NT2/D1 (cell line): Measurements from ENCODE around the gene ENTHD1.

ENCODE experiments used
- DNase-seq: peaks from one replicate; pipeline ENCODE4 v3.0.0-alpha.2; 2011; ENCODE audit warnings: low read depth, low spot score
- H3K27me3 ChIP-seq: 2 replicates; pipeline ENCODE4 v1.6.0; 2011; ENCODE audit warnings: mild to moderate bottlenecking; ENCODE audit not compliant: insufficient read length, insufficient read depth
- H3K36me3 ChIP-seq: 2 replicates; pipeline ENCODE4 v1.6.1; 2011; ENCODE audit warnings: mild to moderate bottlenecking, low read length, mixed read lengths; ENCODE audit not compliant: insufficient read depth, insufficient read length
- H3K4me1 ChIP-seq: 2 replicates; pipeline ENCODE4 v1.5.1; 2011; ENCODE audit not compliant: insufficient read depth, insufficient read length
- H3K4me3 ChIP-seq: 2 replicates; pipeline ENCODE4 v1.5.1; 2011; ENCODE audit warnings: low read depth; ENCODE audit not compliant: insufficient read length
- H3K9ac ChIP-seq: 2 replicates; pipeline ENCODE4 v1.6.0; 2011; ENCODE audit warnings: low read depth; ENCODE audit not compliant: insufficient read length
- H3K9me3 ChIP-seq: 2 replicates; pipeline ENCODE4 v1.5.1; 2011; ENCODE audit warnings: mild to moderate bottlenecking, low read length; ENCODE audit not compliant: insufficient read depth
- SUZ12 ChIP-seq: IDR thresholded peaks from 2 replicates; pipeline ENCODE4 v1.6.1; 2011; ENCODE audit not compliant: insufficient read length, insufficient read depth; ENCODE audit errors: extremely low read depth
- YY1 ChIP-seq: IDR thresholded peaks from 2 replicates; pipeline ENCODE4 v1.6.1; 2011; ENCODE audit not compliant: insufficient read length, insufficient read depth
- ZNF274 ChIP-seq: IDR thresholded peaks from 2 replicates; pipeline ENCODE4 v1.6.1; 2011; ENCODE audit warnings: mild to moderate bottlenecking, low read depth, low read length

ENTHD1 gene

DNA sequence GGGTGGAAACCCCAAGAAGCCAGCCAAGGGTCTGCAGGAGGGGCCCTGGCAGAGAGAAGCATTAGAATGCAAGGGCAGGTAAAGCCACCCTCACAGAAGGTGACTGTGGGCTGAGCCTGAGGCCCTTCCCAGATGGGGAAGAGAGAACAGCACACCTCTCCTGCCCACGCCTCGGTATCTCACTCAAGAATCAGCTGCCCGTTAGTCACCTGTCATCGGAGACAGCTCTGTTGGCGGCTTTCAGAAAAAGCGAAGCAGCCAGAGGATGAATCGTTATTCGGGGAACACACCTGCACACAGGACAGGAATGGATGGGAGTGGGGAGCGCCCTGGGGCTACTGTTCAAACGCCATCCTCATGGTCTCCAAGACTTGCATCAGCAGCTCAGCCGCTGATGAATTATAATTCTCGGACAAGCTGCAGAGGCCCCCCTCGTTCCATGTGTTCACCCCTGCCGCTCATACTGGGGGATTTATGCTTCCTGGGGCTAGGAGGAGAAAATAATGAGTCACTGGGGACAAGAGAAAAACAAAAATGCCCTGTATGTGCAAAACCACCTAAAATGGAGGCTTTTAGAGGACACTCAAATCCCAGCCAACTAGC is 45.0 kb upstream of the ENTHD1 start:
- Histone ChIP-seq H3K9ac (no peak overlapping the region), H3K4me1 (no peaks in the 10 kb centered on the region)
- no peak for TF ChIP-seq YY1
- no peak for TF ChIP-seq SUZ12
- TF ChIP-seq ZNF274: no peak

DNA sequence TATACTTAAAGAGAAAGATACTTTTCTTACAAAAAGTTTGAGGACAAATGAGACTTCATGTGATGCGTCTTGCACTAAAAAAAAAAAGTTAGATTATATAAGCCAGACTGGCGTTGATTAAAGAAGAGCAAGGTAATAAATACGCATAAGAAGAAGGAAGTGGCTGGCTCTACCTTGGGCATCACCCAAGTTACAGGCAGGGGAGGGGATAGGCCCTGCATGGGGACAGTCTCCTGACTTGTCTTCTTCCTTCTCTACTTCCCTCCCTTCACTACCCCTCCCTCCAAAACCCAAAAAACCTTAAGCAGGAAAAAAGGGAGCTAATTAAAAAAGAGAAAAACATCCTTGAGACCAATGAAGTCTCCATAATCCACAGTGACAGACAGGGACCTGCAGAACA is 44.3 kb upstream of the ENTHD1 start:
- TF ChIP-seq SUZ12: no peak
- no peak for TF ChIP-seq ZNF274
- no peak for TF ChIP-seq YY1
- Histone ChIP-seq H3K4me3 (no peak overlapping the region), H3K9ac (no peak overlapping the region), H3K9me3 (no peaks in the 10 kb centered on the region), H3K4me1 (no peaks in the 10 kb centered on the region), H3K27me3 (no peaks in the 10 kb centered on the region), H3K36me3 (no peaks in the 10 kb centered on the region)
- DNase-seq: no peak

More for the DNA sequence above, 45.0 kb upstream of the ENTHD1 start:
- Histone ChIP-seq H3K4me3 (no peak overlapping the region), H3K27me3 (no peaks in the 10 kb centered on the region), H3K9me3 (no peaks in the 10 kb centered on the region), H3K36me3 (no peaks in the 10 kb centered on the region)
- no peak for DNase-seq

DNA sequence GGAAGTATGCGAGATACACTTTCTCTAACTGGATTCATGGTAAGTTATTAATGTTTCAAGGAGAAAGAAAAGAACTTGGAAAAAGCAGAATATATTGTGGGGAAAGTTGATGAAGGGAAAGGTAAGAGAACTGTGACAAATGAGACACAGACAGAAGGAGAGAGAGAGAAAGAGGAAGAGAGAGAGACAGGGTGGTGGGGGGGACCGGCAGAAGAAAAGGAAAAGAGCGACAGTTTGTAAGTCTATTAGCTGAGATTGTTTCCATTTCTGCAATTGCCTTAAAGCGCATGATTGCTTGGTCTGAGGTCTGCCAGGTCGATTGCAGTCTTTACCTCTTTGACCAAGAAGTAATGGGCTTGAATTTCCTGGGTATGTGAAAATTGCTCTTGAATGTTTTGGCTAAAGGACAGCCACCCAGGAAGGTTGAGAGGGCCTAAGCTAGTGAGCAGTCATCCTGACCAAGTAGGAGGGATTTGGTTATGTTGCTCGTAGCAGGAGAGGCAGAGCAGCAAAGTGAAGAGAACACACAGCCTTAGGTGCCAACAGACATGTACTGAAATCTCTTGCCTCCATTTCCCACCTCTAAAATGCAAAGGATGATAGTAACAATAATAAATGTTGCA is 43.1 kb upstream of the ENTHD1 start:
- Histone ChIP-seq H3K36me3 (no peaks in the 10 kb centered on the region), H3K27me3 (no peaks in the 10 kb centered on the region), H3K4me1 (no peaks in the 10 kb centered on the region), H3K9me3 (no peaks in the 10 kb centered on the region), H3K9ac (no peak overlapping the region), H3K4me3 (no peak overlapping the region)
- DNase-seq: no peak
- no peak for TF ChIP-seq YY1
- TF ChIP-seq ZNF274: no peak
- no peak for TF ChIP-seq SUZ12

DNA sequence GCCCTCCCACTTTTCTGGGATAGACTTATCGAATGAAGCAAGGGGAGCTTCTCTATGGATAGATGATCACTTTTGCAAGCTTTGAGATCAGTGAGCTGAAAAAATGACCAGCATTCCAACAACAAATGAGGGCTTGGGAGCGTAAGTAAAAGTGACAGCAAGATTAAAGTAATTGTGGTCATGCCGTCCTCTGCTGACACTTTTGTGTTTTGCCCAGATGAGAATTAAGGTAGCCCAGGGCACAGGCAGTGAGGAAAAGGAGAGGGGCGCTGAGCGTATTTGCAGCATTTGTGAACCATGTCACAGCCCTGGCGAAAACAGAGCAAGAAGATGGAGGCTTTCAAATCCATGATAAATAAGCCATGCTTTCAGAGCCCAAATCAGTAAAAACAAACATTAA is 42.1 kb upstream of the ENTHD1 start:
- no peaks in the 10 kb centered on the region for H3K27me3 ChIP-seq

DNA sequence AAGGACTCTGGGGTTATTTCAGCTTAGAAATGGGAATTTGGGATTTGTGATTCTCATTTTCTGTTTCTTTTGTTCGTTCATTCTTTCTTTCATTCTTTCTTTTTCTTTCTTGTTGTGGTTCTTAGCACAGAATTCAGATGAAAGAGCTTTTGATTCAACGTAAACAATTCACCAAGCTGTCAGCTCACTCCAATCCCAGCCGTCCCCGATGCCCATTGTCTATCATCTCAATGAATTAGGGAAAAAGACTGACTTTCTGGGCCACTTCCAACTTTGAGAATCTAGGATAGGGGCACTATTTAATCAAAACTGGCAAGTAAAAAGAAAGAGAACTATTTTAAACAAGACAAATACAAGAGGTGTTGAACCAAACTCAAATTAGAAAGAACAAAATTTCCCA is 41.6 kb upstream of the ENTHD1 start:
- Histone ChIP-seq H3K9me3 (no peaks in the 10 kb centered on the region), H3K27me3 (no peaks in the 10 kb centered on the region), H3K9ac (no peak overlapping the region), H3K36me3 (no peaks in the 10 kb centered on the region), H3K4me3 (no peak overlapping the region), H3K4me1 (no peaks in the 10 kb centered on the region)
- no peak for DNase-seq
- TF ChIP-seq ZNF274 (no peak), YY1 (no peak), SUZ12 (no peak)

More for the DNA sequence above, 42.1 kb upstream of the ENTHD1 start:
- TF ChIP-seq SUZ12 (no peak), ZNF274 (no peak), YY1 (no peak)
- Histone ChIP-seq H3K9ac (no peak overlapping the region), H3K9me3 (no peaks in the 10 kb centered on the region), H3K36me3 (no peaks in the 10 kb centered on the region), H3K4me3 (no peak overlapping the region), H3K4me1 (no peaks in the 10 kb centered on the region)
- no peak for DNase-seq

DNA sequence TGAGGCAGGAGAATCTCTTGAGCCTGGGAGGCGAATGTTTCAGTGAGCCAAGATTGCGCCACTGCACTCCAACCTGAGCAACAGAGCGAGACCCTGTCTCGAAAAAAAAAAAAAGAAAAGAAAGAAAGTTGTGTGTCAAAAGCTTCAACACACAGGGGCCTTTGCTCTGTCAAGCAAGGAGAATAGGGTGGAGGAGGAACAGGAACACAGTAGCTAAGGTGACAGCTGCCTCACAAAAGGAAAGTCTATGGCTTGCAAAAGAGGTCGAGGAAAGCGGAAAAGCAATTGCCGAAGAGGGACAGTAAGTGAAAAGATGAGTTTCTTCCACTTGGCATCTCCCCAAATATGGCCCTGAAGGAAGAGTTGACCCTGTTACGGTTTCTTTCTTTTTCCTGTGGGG is 40.2 kb upstream of the ENTHD1 start:
- Histone ChIP-seq H3K9ac (no peak overlapping the region), H3K4me3 (no peak overlapping the region), H3K27me3 (no peaks in the 10 kb centered on the region), H3K36me3 (no peaks in the 10 kb centered on the region), H3K4me1 (no peaks in the 10 kb centered on the region), H3K9me3 (no peaks in the 10 kb centered on the region)
- DNase-seq: no peak
- TF ChIP-seq YY1 (no peak), ZNF274 (no peak), SUZ12 (no peak)

DNA sequence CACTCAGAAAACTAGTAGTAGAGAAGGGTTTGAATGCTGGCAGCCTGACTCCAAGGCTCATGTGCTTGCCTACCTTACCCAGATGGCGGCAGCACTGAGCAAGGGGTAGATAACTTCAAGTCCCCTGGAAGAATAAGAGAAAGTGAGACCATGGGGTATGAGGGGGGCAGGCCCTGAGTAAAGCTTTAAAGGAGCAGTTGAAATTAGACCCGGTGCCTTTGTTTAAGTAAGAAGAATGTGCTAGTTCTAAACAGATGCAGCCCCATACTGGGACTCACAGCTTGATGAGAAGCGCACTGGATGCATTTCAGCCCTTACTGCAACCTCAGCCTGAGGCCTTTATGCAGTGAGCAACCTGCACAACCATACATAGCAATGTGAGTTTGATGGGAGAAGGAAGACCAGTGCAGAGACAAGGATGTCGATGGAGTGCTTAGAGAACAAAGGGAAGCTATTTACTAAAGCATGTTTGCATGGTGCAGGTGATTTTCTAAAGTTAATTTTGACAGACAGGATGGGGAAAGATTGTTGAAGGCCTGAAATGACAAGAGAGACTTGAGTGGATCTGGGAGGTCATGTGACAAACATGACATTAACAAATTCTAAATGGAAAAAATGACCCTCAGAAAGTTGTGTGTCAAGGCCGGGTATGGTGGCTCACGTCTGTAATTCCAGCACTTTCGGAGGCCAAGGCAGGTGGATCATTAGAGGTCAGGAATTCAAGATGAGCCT is 39.5 kb upstream of the ENTHD1 start:
- no peak overlapping the region for H3K9ac ChIP-seq
- H3K36me3 ChIP-seq: no peaks in the 10 kb centered on the region
- no peaks in the 10 kb centered on the region for H3K9me3 ChIP-seq
- TF ChIP-seq SUZ12: no peak
- H3K4me1 ChIP-seq: no peaks in the 10 kb centered on the region
- peak; percentile 81 for DNase-seq
- H3K4me3 ChIP-seq: no peak overlapping the region
- no peaks in the 10 kb centered on the region for H3K27me3 ChIP-seq
